Prostate gland (tissue), 2 donors: ENCODE data around the gene C1QTNF6.

ENCODE experiments used
- POLR2A ChIP-seq: fragments of 450-650 bp; IDR thresholded peaks from one replicate; pipeline ENCODE4 v1.6.1; 2016; ENCODE audit warnings: antibody characterized with exemption, mild to moderate bottlenecking
- POLR2AphosphoS5 ChIP-seq: sonication (generic); formaldehyde crosslinking; IDR thresholded peaks from one replicate; pipeline ENCODE4 v1.6.1; 2017; ENCODE audit warnings: antibody characterized with exemption
- TF ChIP-seq, protein P1 (sequence below), 4 experiments: fragments of 200-600 bp in 2 of 4; fragments of 450-650 bp in 2 of 4; sonication (generic) in 2 of 4; IDR thresholded peaks; 1 replicate in 3 of 4; 2 replicates in 1 of 4; pipeline ENCODE4 v1.5.1; 2016 to 2019; ENCODE audit warnings: antibody characterized with exemption in 4 of 4, mild to moderate bottlenecking in 2 of 4, moderate library complexity in 2 of 4

DNA sequence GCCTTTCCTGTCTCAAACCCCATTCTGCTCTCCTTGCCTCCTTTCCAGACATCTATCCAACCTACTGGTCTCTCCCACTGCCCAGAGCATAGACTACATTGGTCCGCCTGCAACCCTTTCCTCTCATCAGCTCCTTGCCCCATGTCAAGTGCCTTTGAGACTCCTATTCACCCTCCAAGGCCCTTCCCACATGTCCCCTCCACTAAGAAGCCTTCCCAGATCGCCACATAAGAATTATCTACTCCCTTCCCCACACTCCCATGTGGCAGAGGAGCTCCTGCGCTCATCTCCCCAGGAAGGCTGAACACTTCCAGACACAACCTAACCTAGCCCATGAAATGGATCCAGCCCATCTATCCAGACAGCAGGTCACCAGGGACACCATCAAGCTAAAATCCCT, 10.3 kb downstream of the C1QTNF6 start:
- TF ChIP-seq, protein P1, sequence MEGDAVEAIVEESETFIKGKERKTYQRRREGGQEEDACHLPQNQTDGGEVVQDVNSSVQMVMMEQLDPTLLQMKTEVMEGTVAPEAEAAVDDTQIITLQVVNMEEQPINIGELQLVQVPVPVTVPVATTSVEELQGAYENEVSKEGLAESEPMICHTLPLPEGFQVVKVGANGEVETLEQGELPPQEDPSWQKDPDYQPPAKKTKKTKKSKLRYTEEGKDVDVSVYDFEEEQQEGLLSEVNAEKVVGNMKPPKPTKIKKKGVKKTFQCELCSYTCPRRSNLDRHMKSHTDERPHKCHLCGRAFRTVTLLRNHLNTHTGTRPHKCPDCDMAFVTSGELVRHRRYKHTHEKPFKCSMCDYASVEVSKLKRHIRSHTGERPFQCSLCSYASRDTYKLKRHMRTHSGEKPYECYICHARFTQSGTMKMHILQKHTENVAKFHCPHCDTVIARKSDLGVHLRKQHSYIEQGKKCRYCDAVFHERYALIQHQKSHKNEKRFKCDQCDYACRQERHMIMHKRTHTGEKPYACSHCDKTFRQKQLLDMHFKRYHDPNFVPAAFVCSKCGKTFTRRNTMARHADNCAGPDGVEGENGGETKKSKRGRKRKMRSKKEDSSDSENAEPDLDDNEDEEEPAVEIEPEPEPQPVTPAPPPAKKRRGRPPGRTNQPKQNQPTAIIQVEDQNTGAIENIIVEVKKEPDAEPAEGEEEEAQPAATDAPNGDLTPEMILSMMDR (IDR thresholded peaks at IDR 0.05) = no peak
- TF ChIP-seq POLR2A (no peak), POLR2AphosphoS5 (no peak)
